Fibroblast of skin of left quadriceps (primary cell): ENCODE results near the gene CLCC1.
"Not testable (repeated sequence)": the region's sequence is repeated elsewhere in the genome, so short reads cannot be mapped to it uniquely, and the experiment has no call there.

Source experiments
- DNase-seq, 2 experiments: peaks; one replicate each; pipeline ENCODE4 v3.0.0-alpha.2; 2013; ENCODE audit warnings: low read depth in 2 of 2

The CLCC1 gene, protein sequence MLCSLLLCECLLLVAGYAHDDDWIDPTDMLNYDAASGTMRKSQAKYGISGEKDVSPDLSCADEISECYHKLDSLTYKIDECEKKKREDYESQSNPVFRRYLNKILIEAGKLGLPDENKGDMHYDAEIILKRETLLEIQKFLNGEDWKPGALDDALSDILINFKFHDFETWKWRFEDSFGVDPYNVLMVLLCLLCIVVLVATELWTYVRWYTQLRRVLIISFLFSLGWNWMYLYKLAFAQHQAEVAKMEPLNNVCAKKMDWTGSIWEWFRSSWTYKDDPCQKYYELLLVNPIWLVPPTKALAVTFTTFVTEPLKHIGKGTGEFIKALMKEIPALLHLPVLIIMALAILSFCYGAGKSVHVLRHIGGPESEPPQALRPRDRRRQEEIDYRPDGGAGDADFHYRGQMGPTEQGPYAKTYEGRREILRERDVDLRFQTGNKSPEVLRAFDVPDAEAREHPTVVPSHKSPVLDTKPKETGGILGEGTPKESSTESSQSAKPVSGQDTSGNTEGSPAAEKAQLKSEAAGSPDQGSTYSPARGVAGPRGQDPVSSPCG

DNA sequence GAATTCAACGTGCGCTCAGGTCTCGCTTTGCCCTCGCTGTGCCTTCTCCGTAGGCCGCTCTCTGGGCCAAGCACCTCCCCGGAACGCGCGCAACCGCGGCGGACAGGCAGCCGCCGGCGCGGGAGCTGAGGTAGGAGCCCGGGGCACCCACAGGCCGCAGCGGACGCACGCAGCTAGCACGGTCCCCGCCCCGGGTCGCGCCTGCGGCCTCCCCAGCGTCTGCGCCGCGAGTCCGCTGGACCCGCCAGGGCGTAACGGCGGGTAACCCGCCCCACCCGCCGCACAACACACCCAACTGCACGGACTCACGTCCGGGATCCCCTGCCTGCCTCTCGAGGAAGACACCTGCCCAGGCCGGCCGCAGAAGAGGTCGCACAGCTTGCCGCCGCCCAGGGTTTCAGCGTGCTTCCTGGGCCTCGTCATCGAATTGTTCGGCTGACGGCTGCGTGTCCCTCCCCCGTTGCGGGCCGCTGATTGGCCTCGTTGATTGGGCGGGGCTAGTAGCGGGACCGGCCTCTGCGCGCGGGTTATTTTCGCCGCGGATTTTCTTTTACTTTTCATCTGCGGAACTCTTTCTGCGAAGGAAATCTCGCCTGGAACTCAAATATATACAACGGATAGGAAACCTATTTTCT is at the start of gene CLCC1:
Gene CLCC1 (minus strand): TSS at position 433 of the 635 bp plus-strand sequence. CDS start 13,047 bp downstream, outside the sequence.
- DNase-seq: peak; percentile 70

DNA sequence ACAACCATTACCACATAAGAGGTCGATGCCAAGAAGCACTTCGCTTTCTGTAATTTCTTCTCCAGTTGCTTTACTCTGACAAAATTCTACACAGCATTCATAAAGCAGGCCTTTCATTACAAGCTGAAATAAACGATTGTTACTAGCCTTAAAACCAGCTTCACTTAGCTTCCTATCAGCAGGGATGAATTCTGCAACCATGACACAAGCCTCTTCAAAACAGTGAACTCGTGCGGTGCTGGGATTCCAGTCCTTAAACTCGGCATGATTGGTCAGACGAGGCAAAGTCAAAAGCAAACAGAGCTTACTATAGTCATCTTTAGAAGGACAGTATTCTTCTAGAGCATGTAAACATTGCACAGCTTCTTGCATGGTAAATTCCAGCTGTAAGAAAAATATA is 48.1 kb upstream of the CLCC1 start:
- DNase-seq: no peak

DNA sequence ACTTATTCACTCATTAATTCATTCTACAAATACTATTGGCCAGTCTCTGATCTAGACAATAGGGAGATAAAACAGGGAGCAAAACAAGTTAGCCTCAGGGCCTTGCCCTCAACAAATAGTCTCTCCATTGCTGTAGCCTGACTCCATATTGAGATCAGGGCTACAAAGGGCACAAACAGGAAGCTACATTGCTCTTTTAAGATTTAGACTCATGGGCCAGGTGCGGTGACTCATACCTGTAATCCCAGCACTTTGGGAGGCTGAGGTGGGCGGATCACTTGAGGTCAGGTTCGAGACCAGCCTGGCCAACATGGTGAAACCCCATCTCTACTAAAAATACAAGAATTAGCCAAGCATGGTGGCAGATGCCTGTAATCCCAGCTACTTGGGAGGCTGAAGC is 33.3 kb upstream of the CLCC1 start:
- DNase-seq: not testable (repeated sequence)

DNA sequence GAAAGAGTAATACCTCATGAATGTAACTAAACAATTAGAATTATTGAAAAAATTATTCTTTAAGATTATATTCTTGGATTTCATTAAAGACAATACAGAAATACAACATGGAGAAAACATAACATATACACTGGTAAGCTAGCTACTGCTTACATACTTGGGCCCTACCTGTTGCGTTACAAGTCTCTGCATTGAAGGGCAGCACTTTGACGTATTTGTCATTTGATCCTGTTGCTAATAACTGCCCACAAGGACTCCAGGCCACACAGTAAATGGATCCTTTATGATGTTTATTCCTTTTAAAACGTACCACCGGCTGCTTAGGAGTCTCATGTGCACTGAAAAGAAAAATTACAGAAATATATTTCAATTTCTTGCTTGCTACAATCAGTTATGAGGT is 19.8 kb upstream of the CLCC1 start:
- DNase-seq: no peak

DNA sequence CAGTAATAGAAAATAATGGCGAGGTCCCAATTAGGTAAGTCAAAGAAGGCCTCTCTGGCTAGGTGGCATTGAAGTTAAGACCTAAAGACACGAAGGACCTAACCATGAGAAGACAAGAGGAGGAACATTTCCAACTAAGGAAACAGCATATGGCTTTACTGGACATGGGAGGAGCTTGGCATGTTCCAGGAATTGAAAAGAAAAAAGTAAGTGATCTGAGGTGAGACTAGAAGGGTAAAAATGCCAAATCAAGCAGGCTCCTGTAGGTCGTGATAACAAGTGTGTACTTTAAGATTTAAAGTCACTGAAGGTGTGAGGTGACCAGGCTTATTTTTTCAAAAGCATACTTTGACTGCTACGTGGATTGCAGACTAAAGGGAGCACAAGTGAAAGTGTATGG is 13.4 kb upstream of the CLCC1 start:
- no peak for DNase-seq

DNA sequence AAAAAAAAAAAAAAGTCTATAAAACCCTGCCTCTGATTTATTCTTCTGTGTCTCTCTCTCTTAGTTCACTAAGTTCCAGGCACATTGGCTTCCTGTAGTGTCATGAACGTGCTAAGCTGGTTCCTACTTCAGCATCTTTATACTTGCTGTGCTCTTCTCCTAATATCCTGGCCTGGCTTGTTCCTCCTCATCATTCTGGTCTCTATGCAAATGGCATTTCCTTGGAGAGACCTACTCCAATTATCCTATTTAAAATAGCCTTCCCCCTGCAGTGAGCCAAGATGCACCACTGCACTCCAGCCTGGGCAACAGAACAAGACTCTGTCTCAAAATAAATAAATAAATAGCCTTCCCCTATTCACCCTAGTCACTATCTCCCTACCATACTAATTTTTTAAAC is 9.7 kb upstream of the CLCC1 start:
- no peak for DNase-seq

DNA sequence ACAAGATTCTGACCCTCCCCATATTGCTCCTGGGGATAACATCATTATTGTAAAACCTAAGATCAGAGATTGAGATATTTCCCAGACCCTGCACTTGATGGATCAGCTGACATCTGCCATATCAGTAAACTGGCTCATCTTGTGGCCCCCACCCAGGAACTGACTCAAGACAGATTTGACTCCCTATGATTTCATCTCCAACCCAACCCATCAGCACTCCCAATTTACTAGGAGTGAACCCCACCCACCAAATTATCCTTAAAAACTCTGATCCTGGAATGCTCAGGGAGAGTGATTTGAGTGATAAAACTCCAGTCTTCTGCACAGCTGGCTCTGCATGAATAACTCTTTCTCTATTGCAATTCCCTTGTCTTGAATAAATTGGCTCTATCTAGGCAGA is 6.1 kb upstream of the CLCC1 start:
- DNase-seq: no peak

DNA sequence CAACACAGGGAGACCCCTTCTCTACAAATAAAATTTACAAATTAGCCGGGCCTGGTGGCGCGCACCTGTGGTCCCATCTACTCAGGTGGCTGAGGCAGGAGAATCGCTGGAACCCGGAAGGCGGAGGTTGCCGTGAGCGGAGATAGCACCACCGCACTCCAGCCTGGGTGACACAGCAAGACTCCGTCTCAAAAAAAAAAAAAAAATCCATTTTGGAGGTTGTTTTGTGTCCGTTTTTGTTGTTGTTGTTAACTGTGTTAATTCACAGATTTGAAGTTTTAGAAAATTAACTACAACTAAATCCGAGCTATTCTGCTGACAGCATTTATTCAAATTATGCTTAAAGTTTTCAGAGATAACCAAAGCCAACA is 618 bp downstream of the CLCC1 start:
- no peak for DNase-seq

DNA sequence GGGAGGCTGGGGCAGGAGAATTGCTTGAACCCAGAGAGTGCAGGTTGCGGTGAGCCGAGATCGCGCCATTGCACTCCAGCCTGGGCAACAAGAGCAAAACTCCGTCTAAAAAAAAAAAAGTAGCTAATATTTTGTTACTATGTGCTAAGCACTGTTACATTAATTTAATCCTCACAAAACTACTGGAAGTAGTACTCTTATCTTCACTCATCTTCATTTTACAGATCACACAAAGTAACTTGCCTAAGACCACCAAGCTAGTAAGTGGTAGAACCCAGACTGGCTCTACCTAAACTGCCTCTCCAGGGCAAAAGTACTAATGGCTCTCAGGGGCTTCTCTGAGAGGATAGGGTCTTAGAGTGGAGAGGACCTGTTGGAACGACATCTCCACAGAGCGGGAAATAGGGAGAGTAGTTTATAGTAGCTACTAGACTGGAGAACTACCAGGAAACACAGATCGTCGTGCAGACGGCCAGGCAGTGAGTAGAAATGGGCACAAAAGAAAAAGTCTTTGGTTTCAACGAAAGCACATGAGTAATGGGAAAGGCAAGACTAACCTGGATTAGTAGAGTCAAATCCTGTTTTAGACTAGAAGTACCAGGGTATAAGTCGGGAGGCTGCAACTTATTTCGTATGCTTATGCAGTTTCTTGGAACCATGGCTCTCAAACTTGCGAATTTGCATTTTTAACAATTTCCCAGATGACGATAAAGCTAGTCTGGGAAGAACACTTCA is 1.4 kb downstream of the CLCC1 start:
- no peak for DNase-seq

DNA sequence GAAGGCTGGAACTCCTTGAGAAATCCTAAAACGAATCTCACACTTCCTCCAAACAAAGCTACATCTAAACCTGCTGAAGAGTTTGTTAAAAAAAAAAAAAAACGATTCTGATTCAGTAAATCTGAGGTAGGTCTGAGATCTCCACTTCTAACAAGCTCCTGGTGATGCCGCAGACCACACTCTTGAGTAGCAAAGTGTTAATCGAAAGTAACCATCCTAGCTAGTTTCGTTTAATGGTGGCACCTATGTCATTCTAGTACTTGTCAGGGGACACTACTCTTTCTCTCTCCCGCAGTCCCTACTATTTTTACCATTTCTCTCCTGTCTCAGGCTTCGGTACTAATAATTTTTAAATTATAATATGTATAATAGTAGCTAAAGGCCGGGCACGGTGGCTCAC is 2.1 kb downstream of the CLCC1 start:
- no peak for DNase-seq

DNA sequence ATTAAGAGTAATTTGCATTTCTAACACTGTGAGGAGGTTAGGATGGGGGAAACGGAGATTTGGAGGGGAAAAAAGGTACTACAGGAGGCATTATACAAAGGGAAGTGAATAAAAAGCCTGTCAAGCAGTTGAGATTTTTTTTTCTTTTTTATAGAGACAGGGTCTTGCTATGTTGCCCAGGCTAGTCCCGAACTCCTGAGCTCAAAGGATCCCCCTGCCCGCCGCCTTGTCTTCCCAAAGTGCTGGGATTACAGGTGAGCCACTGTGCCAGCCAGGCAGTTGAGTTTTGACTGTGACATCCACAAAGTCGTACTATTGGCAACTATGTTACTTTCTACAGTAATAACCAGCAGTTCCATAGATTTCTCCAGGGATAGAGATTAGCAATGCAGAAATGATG is 2.6 kb downstream of the CLCC1 start:
- DNase-seq: no peak

DNA sequence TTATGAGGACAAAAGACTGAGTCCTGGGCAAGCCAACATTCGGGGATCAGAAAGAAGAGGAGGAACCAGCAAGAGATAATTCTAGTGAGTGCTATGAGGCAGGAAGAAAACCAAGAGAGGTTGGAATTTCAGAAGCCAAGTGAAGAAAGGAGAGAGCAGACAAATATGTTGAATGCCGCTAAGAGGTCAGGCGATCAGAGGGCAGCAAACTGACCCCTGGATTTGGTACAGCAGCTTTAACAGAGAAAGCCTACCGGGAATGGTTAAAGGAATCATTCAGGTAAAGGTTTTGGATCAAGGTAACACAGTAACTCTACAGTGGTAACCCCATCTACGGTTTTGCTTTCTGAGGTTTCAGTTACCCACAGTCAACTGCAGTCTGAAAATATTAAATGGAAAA is 5.4 kb downstream of the CLCC1 start:
- DNase-seq: no peak

DNA sequence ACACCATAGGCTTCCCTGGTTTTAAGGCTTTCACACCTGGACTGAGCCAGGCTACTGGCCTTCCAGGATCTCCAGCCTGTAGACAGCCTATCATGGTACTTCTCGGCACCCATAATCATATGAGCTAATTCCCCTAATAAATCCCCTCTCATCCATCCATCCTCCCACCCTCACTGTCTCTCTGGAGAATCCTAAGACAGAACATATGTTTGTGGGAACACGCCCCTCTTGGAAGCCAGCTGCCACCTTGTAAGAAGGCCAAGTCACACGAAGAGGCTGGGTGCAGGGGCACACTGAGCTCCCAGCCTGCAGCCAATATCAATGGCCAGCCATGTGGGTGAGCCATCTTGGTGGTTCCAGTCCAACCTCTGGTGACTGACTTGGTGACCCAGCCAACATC is 7.4 kb downstream of the CLCC1 start:
- no peak for DNase-seq

DNA sequence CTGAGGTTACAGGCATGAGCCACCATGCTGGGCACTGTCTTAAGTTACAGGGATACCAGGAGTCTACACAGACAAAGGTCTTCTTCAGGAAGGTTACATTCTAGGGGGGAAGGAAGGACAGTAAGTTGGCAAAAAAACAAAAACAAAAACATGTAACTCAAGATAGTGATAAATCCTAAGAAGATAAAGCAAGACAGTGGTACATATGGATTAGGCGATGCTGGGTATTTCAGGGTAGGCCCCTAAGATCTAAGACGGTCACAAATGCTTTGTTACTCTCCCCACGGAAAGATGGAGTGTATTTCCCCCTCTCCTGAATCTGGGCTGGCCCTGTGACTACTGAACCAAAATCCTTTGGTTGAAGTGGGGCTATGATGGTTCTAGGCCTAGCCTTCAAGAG is 8.2 kb downstream of the CLCC1 start:
- DNase-seq: no peak

DNA sequence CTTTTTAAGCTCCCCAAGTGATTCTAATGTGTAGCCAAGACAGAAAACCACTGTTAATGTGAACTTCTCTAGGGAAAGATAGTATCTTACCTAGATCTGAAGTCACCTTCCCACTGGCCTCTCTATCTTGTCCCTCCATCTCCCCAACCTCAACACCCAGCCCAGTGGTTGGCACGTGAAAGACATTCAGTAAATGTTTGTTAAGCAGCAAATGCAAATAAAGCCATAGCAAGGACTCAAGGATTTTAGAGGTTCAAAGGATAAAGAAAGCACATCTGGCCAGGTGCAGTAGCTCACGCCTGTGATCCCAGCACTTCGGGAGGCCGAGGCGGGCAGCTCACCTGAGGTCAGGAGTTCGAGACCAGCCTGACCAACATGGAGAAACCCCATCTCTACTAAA is 9.8 kb downstream of the CLCC1 start:
- DNase-seq: no peak

DNA sequence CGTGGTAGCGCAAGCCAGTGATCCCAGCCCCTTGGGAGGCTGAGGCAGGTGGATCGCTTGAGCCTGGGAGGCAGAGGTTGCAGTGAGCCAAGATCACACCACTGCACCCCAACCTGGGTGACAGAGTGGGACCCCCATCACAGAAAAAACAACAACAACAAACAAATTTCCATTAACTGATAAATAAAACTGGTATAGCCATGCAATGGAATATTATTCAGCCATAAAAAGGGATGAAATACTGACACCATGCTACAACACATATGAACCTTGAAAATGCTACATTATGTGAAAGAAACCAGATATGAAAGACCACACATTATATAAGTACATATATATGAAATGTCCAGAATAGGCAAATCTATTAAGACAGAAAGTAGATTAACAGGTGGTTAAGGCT is 12.0 kb downstream of the CLCC1 start:
- DNase-seq: no peak

DNA sequence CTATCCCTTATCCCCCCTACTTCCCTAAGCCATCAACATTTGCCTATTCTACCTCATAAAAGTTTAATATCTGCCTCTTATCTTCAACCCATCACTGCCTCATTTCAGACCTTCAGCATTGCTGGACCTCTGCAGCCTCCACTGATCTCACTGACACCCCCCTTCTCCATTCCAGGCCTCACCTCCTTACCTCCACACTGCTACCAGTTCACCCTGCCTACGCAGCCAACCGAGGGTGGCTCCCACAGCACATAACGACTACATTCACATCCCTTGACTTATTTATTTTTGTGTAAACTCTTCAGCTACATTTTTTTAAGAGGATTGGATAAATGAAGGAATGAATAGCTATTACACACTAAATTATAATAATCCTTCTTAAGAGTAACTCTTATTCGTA is 14.2 kb downstream of the CLCC1 start:
- no peak for DNase-seq

DNA sequence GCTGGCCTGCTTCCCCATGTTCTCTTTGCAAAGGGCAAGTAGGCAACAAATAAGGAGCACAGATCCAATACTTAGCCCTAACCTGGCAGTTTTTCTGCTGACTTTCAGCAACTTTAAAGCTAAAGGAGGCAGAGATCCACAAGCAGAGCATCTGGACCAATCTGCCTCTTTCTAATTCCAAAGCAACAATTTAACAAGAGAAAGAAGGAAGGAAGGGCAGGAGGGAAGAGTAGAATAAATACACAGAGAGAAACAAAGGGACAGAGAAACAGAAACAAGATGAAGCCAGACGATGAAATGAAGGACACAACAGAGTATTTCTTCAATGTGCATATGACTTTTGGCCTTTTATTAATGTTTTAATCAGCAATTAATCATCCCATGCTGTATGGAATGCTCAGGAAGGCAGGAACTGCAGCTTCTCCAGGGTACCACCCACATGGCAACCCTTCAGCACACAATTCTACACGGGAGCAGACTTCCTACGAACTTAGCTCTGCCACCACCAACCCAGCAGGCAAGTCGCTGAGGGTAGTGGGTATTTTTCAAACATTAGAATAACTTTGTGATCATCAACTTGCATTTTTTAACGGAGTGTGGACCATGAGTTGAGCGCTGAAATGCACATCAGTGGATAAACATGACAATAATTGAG is 15.3 kb downstream of the CLCC1 start:
- DNase-seq: no peak

DNA sequence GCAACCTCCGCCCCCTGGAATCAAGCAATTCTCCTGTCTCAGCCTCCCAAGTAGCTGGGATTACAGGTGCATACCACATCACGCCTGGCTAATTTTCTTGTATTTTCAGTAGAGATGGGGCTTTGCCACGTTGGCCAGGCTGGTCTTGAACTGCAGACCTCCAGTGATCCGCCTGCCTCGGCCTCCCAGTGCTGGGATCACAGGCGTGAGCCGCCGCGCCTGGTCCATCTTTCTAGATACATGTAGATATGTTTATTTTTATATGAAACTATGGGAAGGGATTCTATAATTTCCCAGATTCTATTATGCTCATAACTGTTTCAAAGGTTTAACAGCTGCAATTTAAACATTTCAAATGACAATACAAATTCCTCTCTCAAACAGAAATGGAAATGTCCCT is 27.1 kb downstream of the CLCC1 start:
- DNase-seq: no peak

DNA sequence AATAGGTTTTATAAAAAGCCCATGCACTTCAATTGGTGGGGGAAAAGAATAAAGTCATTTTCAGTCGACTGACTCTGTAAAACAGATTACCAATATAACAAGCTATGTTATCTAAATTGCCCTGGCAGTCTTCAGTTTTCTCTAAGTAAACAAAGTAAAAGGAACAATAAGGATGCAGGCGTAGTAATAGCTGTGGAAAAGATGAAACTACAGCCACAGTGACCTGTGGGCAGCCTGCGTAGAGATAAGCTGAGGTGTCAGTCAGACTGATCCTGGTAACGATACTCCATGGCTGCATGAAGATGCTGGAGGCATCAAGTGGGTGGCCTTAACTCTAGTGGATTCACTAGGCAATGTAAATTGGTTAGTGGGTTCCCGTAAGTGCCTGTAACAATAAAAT is 29.3 kb downstream of the CLCC1 start:
- no peak for DNase-seq

DNA sequence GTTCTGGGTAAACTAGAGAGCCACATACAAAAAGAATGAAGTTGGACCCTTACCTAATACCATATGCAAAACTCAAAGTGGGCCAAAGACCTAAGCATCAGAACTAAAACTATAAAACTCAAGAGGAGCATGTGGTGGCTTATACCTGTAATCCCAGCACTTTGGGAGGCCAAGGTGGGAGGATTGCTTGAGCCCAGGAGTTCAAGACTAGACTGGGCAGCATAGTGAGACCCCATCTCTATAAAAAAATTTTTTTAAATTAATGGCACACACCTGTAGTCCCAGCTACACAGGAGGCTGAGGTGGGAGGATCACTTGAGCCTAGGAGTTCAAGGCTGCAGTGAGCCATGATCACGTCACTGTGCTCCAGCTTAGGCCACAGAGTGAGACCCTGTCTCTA is 35.7 kb downstream of the CLCC1 start:
- not testable (repeated sequence) for DNase-seq

DNA sequence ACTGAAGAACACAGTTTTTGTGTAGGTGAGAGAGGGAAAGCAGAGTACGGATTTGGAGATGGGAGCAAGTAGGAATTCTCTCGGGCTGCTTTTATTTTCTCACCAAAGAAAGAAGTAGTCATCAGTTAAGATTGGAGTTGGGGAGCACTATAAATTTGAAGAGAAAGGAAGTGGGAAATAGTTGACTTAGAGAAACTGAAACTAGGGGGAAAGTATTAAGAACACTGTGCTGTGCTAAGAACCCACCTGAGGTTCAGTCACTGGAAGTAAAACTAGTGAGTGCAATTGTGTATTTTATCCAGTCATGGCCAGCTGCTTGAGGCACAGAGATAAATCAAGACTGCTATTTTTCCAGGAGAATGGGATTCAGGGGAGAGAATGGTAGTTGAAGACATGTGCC is 37.4 kb downstream of the CLCC1 start:
- DNase-seq: no peak
